HepG2 (cell line): Measurements from ENCODE around the gene IRAK2. TPM values are rescaled to one million over a fixed set of nuclear protein-coding genes. Genes with fewer than 3 reads are reported as not detected.

Experiments used
- AKAP8 ChIP-seq: sonication (generic); formaldehyde crosslinking; IDR thresholded peaks from 2 replicates; pipeline ENCODE4 v1.5.1; 2020; ENCODE audit warnings: mild to moderate bottlenecking, missing genetic modification reagents
- ARID2 ChIP-seq: sonication (generic); formaldehyde crosslinking; IDR thresholded peaks from 2 replicates; pipeline ENCODE4 v1.8.1; 2022; ENCODE audit warnings: mild to moderate bottlenecking, missing genetic modification reagents, borderline replicate concordance
- CBX1 ChIP-seq: IDR thresholded peaks from one replicate; pipeline ENCODE4 v1.6.1; 2016; ENCODE audit warnings: antibody characterized with exemption, low read depth
- CBX2 ChIP-seq, 2 experiments: fragments of 200-600 bp in 1 of 2; sonication (generic); formaldehyde crosslinking in 1 of 2; IDR thresholded peaks; 2 replicates each; pipeline versions ENCODE4 v1.7.0 to v1.8.1; 2018 to 2022; ENCODE audit warnings: low read depth in 2 of 2, low read length in 1 of 2, mild to moderate bottlenecking in 1 of 2, missing genetic modification reagents in 1 of 2
- ELF1 ChIP-seq: sonication (generic); formaldehyde crosslinking; IDR thresholded peaks from 2 replicates; pipeline ENCODE4 v1.4.0; 2020; ENCODE audit warnings: missing genetic modification reagents
- HMGXB3 ChIP-seq: sonication (generic); formaldehyde crosslinking; IDR thresholded peaks from 2 replicates; pipeline ENCODE4 v1.4.0; 2020; ENCODE audit warnings: missing genetic modification reagents, borderline replicate concordance
- KAT8 ChIP-seq: IDR thresholded peaks from 2 replicates; pipeline ENCODE4 v1.6.1; 2016; ENCODE audit warnings: missing genetic modification reagents, missing compliant biosample characterization
- LRRFIP1 ChIP-seq: sonication (generic); formaldehyde crosslinking; conservative IDR thresholded peaks from 2 replicates; pipeline ENCODE4 v1.4.0; 2020; ENCODE audit warnings: missing genetic modification reagents
- NR2F1 ChIP-seq, 2 experiments: fragments of 450-650 bp in 1 of 2; formaldehyde crosslinking in 1 of 2; IDR thresholded peaks; 2 replicates each; pipeline versions ENCODE4 v1.5.0 to v1.6.1; 2016 to 2020; ENCODE audit warnings: mild to moderate bottlenecking in 1 of 2, missing compliant biosample characterization in 1 of 2, missing genetic modification reagents in 1 of 2, moderate library complexity in 1 of 2
- SETDB1 ChIP-seq: sonication (generic); formaldehyde crosslinking; IDR thresholded peaks from 2 replicates; pipeline ENCODE4 v1.5.1; 2020; ENCODE audit warnings: missing genetic modification reagents, mild to moderate bottlenecking, borderline replicate concordance
- SRSF1 ChIP-seq: fragments of 200-400 bp; formaldehyde crosslinking; optimal IDR thresholded peaks from 2 replicates; pipeline ENCODE3; 2017; ENCODE audit warnings: mild to moderate bottlenecking, low read depth, low read length, moderate library complexity
- ZNF441 ChIP-seq: sonication (generic); formaldehyde crosslinking; IDR thresholded peaks from 2 replicates; pipeline ENCODE4 v1.7.0; 2021; ENCODE audit warnings: missing genetic modification reagents, borderline replicate concordance
- ZNF547 ChIP-seq: sonication (generic); formaldehyde crosslinking; IDR thresholded peaks from 2 replicates; pipeline ENCODE4 v1.5.1; 2020; ENCODE audit warnings: mild to moderate bottlenecking, missing genetic modification reagents
- ZNF737 ChIP-seq: sonication (generic); formaldehyde crosslinking; IDR thresholded peaks from 2 replicates; pipeline ENCODE4 v1.5.0; 2020; ENCODE audit warnings: missing genetic modification reagents, mild to moderate bottlenecking, borderline replicate concordance
- ZNF777 ChIP-seq: sonication (generic); formaldehyde crosslinking; IDR thresholded peaks from 2 replicates; pipeline ENCODE4 v1.4.0; 2020; ENCODE audit warnings: missing genetic modification reagents
- polyA plus RNA-seq, 8 experiments: library from polyadenylated mRNA; depleted of rRNA in 3 of 8; stranded (reverse) in 7 of 8; unstranded in 1 of 8; fragments of >200 nt; fragmentation: Illumina TruSeq in 4 of 8; extraction: Trizol in 4 of 8; gene quantifications; 2 replicates each; pipeline versions ENCODE4 v1.2.1 to v1.2.3, GENCODE V29; 2011 to 2016; ENCODE audit warnings: low read depth in 4 of 8, missing spikeins in 1 of 8, mixed read lengths in 1 of 8; ENCODE audit not compliant: insufficient read depth in 1 of 8
- total RNA-seq, 5 experiments: library from RNA; depleted of rRNA; stranded (reverse); fragments of >200 nt; fragmentation: Illumina TruSeq; extraction: Trizol; gene quantifications; 2 replicates each; pipeline ENCODE4 v1.2.3, GENCODE V29; 2016; ENCODE audit warnings: low read depth in 1 of 5
- TF ChIP-seq, protein P1 (sequence below): sonication (generic); formaldehyde crosslinking; IDR thresholded peaks from 2 replicates; pipeline ENCODE4 v1.4.0; 2020; ENCODE audit warnings: missing genetic modification reagents, borderline replicate concordance

The IRAK2 gene
- total and polyA plus RNA-seq, 2 of the 13 experiments (the other 11 are each of a cell fraction or from before 2014, with no cell fraction given) = 13.1 to 23.3 TPM

- TF ChIP-seq, protein P1, sequence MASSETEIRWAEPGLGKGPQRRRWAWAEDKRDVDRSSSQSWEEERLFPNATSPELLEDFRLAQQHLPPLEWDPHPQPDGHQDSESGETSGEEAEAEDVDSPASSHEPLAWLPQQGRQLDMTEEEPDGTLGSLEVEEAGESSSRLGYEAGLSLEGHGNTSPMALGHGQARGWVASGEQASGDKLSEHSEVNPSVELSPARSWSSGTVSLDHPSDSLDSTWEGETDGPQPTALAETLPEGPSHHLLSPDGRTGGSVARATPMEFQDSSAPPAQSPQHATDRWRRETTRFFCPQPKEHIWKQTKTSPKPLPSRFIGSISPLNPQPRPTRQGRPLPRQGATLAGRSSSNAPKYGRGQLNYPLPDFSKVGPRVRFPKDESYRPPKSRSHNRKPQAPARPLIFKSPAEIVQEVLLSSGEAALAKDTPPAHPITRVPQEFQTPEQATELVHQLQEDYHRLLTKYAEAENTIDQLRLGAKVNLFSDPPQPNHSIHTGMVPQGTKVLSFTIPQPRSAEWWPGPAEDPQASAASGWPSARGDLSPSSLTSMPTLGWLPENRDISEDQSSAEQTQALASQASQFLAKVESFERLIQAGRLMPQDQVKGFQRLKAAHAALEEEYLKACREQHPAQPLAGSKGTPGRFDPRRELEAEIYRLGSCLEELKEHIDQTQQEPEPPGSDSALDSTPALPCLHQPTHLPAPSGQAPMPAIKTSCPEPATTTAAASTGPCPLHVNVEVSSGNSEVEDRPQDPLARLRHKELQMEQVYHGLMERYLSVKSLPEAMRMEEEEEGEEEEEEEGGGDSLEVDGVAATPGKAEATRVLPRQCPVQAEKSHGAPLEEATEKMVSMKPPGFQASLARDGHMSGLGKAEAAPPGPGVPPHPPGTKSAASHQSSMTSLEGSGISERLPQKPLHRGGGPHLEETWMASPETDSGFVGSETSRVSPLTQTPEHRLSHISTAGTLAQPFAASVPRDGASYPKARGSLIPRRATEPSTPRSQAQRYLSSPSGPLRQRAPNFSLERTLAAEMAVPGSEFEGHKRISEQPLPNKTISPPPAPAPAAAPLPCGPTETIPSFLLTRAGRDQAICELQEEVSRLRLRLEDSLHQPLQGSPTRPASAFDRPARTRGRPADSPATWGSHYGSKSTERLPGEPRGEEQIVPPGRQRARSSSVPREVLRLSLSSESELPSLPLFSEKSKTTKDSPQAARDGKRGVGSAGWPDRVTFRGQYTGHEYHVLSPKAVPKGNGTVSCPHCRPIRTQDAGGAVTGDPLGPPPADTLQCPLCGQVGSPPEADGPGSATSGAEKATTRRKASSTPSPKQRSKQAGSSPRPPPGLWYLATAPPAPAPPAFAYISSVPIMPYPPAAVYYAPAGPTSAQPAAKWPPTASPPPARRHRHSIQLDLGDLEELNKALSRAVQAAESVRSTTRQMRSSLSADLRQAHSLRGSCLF (CRISPR knock-in tag) = no peak
- no peak for TF ChIP-seq ZNF547 (CRISPR knock-in tag)
- no peak for TF ChIP-seq LRRFIP1 (CRISPR knock-in tag)
- TF ChIP-seq ARID2 (CRISPR knock-in tag) = no peak
- TF ChIP-seq ZNF441 (CRISPR knock-in tag) = no peak
- no peak for TF ChIP-seq CBX2 (IDR thresholded peaks at IDR 0.05; ENCODE audit: low read depth, low read length)
- no peak for TF ChIP-seq CBX2 (CRISPR knock-in tag; IDR thresholded peaks at IDR 0.05; ENCODE audit: low read depth)
- TF ChIP-seq SETDB1 (CRISPR knock-in tag) = no peak
- TF ChIP-seq KAT8 = no peak
- TF ChIP-seq SRSF1 = no peak
- no peak for TF ChIP-seq CBX1
- TF ChIP-seq HMGXB3 (CRISPR knock-in tag) = no peak
- TF ChIP-seq ZNF737 = peak; percentile 75; the same call in 1 of the 2 replicates
- TF ChIP-seq NR2F1 (CRISPR knock-in tag; IDR thresholded peaks at IDR 0.05) = no peak
- TF ChIP-seq ZNF777 = peak; percentile 84
- no peak for TF ChIP-seq AKAP8
- no peak for TF ChIP-seq ELF1 (CRISPR knock-in tag)
Measured at GRCh38 chr3:10164546-10165393, at the start of gene IRAK2 (continued).
